ENCODE results near the gene FBXO30. TPM values are rescaled to one million over a fixed set of nuclear protein-coding genes. Genes with fewer than 3 reads are reported as not detected.
A peak's percentile ranks its signal among the peaks of the same experiment; 100 is the strongest.

Gene FBXO30
- total RNA-seq = 9.1 TPM

GRCh38 chr6:145814501-145815308, at the start of gene FBXO30:
Gene FBXO30, minus strand, starts transcription at chr6:145814795. Its CDS starts 8,390 bp downstream, at chr6:145806405.
- Histone ChIP-seq H3K27me3 (no peaks in the 10 kb centered on the region), H3K9me3 (no peaks in the 10 kb centered on the region), H3K4me3 (peak within 1 kb of the TSS; percentile 60), H3K27ac (peak within 1 kb of the TSS; percentile 83), H3K36me3 (no peaks in the 10 kb centered on the region), H3K4me1 (peaks cover 44% of the 10 kb centered on the region)
- DNase-seq (ENCODE audit: extremely low spot score in 2 of 2) = peak in 1 of 2 donors; percentile 93
- intact Hi-C loops (cut with DNase I) = loop anchor here (10.0 kb wide), 1 partner anchor 80 kb away; the partner anchor contains the start of gene EPM2A
- TF ChIP-seq POLR2AphosphoS5 (IDR thresholded peaks at IDR 0.05; ENCODE audit: insufficient read depth in 1 of 2, low read depth in 1 of 2) (peak in 1 of 2 donors; percentile 93), CTCF (IDR thresholded peaks at IDR 0.05) (peak in 1 of 3 experiments; percentile 35), POLR2A (IDR thresholded peaks at IDR 0.05) (peak in 1 of 2 donors; percentile 75)

GRCh38 chr6:145863988-145864616, 49.5 kb upstream of the FBXO30 start:
- Histone ChIP-seq H3K27me3 (no peaks in the 10 kb centered on the region), H3K4me3 (no peak overlapping the region), H3K4me1 (no peaks in the 10 kb centered on the region), H3K27ac (no peak overlapping the region), H3K9me3 (no peaks in the 10 kb centered on the region), H3K36me3 (peaks cover 0 to 5% of the 10 kb centered on the region in 2 donors)
- TF ChIP-seq POLR2AphosphoS5 (IDR thresholded peaks at IDR 0.05; ENCODE audit: insufficient read depth in 1 of 2, low read depth in 1 of 2) (no peak), POLR2A (IDR thresholded peaks at IDR 0.05) (no peak), CTCF (IDR thresholded peaks at IDR 0.05) (no peak)
- DNase-seq (ENCODE audit: extremely low spot score in 2 of 2) = no peak
- intact Hi-C loops (cut with DNase I) = no loop called here

GRCh38 chr6:145863366-145863765, 48.8 kb upstream of the FBXO30 start:
- H3K9me3 ChIP-seq = no peaks in the 10 kb centered on the region
- intact Hi-C loops (cut with DNase I) = no loop called here
- no peak overlapping the region for H3K27ac ChIP-seq
- DNase-seq (ENCODE audit: extremely low spot score in 2 of 2) = no peak
- no peaks in the 10 kb centered on the region for H3K4me1 ChIP-seq
- H3K36me3 ChIP-seq = peaks cover 0 to 5% of the 10 kb centered on the region in 2 donors
- H3K27me3 ChIP-seq = no peaks in the 10 kb centered on the region
- TF ChIP-seq POLR2AphosphoS5 (IDR thresholded peaks at IDR 0.05; ENCODE audit: insufficient read depth in 1 of 2, low read depth in 1 of 2) = no peak
- no peak for TF ChIP-seq POLR2A (IDR thresholded peaks at IDR 0.05)
- no peak for TF ChIP-seq CTCF (IDR thresholded peaks at IDR 0.05)
- no peak overlapping the region for H3K4me3 ChIP-seq

- Histone ChIP-seq H3K27ac (no peak overlapping the region), H3K4me3 (no peak overlapping the region), H3K36me3 (peaks cover 0 to 5% of the 10 kb centered on the region in 2 donors), H3K27me3 (no peaks in the 10 kb centered on the region), H3K9me3 (no peaks in the 10 kb centered on the region), H3K4me1 (no peaks in the 10 kb centered on the region)
- no peak for TF ChIP-seq CTCF (IDR thresholded peaks at IDR 0.05)
- intact Hi-C loops (cut with DNase I) = no loop called here
- no peak for DNase-seq (ENCODE audit: extremely low spot score in 2 of 2)
Observed at GRCh38 chr6:145860562-145860961, 46.0 kb upstream of the FBXO30 start.

- intact Hi-C loops (cut with DNase I) = no loop called here
- H3K36me3 ChIP-seq = no peaks in the 10 kb centered on the region
- H3K27me3 ChIP-seq = no peaks in the 10 kb centered on the region
- TF ChIP-seq CTCF (IDR thresholded peaks at IDR 0.05) (no peak), POLR2A (IDR thresholded peaks at IDR 0.05) (no peak), POLR2AphosphoS5 (IDR thresholded peaks at IDR 0.05; ENCODE audit: insufficient read depth in 1 of 2, low read depth in 1 of 2) (no peak)
- no peaks in the 10 kb centered on the region for H3K9me3 ChIP-seq
- H3K4me3 ChIP-seq = no peak overlapping the region
- no peak overlapping the region for H3K27ac ChIP-seq
- DNase-seq (ENCODE audit: extremely low spot score in 2 of 2) = no peak
- no peaks in the 10 kb centered on the region for H3K4me1 ChIP-seq
Observed at GRCh38 chr6:145850671-145851070, 36.1 kb upstream of the FBXO30 start.
